GM12878 (cell line): ENCODE results near the gene ATP5F1D. TPM values are rescaled to one million over a fixed set of nuclear protein-coding genes. Genes with fewer than 3 reads are reported as not detected.
A peak's percentile ranks its signal among the peaks of the same experiment; 100 is the strongest.

Source experiments
- BACH1 ChIP-seq: fragments of 450-650 bp; IDR thresholded peaks from 2 replicates; pipeline ENCODE4 v1.6.1; 2017; ENCODE audit warnings: mild to moderate bottlenecking, borderline replicate concordance
- CHD4 ChIP-seq: fragments of 200-600 bp; sonication (generic); IDR thresholded peaks from 2 replicates; pipeline ENCODE4 v1.6.1; 2016; ENCODE audit warnings: mild to moderate bottlenecking
- DPF2 ChIP-seq: fragments of 450-650 bp; IDR thresholded peaks from 2 replicates; pipeline ENCODE4 v1.6.1; 2017; ENCODE audit warnings: mild to moderate bottlenecking
- E2F4 ChIP-seq: IDR thresholded peaks from 2 replicates; pipeline ENCODE4 v1.6.1; 2012; ENCODE audit warnings: low read depth, low read length, improper control_type of control experiment
- E4F1 ChIP-seq: fragments of 450-650 bp; IDR thresholded peaks from 2 replicates; pipeline ENCODE4 v1.6.1; 2018; ENCODE audit warnings: borderline replicate concordance, mild to moderate bottlenecking; ENCODE audit not compliant: partially characterized antibody
- ESRRA ChIP-seq: IDR thresholded peaks from 2 replicates; pipeline ENCODE4 v1.6.1; 2012; ENCODE audit warnings: mild to moderate bottlenecking, low read length, improper control_type of control experiment
- ETV6 ChIP-seq, 2 experiments: fragments of 450-650 bp in 1 of 2; IDR thresholded peaks in 1 of 2; conservative IDR thresholded peaks in 1 of 2; 2 replicates each; pipeline ENCODE4 v1.6.1; 2014; ENCODE audit warnings: antibody characterized with exemption in 1 of 2, borderline replicate concordance in 1 of 2, low read depth in 1 of 2, mild to moderate bottlenecking in 1 of 2, moderate library complexity in 1 of 2
- EZH2 ChIP-seq: IDR thresholded peaks from 2 replicates; pipeline ENCODE4 v1.6.1; 2012; ENCODE audit warnings: low read depth, mild to moderate bottlenecking, control low read depth, inconsistent platforms, low read length, borderline replicate concordance; ENCODE audit not compliant: control insufficient read depth
- HDAC2 ChIP-seq: fragments of 200-600 bp; sonication (generic); IDR thresholded peaks from 2 replicates; pipeline ENCODE4 v1.6.1; 2017
- HDGF ChIP-seq: fragments of 450-650 bp; IDR thresholded peaks from 2 replicates; pipeline ENCODE4 v1.6.1; 2016; ENCODE audit warnings: antibody characterized with exemption
- IRF3 ChIP-seq: fragments of 450-650 bp; IDR thresholded peaks from 2 replicates; pipeline ENCODE4 v1.6.1; 2014; ENCODE audit warnings: mild to moderate bottlenecking
- MLLT1 ChIP-seq: fragments of 450-650 bp; IDR thresholded peaks from 2 replicates; pipeline ENCODE4 v1.6.1; 2016; ENCODE audit warnings: mild to moderate bottlenecking
- MYC ChIP-seq: IDR thresholded peaks from 2 replicates; pipeline ENCODE4 v1.6.1; 2011; ENCODE audit warnings: mild to moderate bottlenecking, low read length, moderate library complexity, inconsistent platforms; ENCODE audit not compliant: insufficient read depth, insufficient replicate concordance, insufficient read length, severe bottlenecking
- POLR2AphosphoS2 ChIP-seq: IDR thresholded peaks from 2 replicates; pipeline ENCODE4 v1.6.1; 2011; ENCODE audit warnings: low read depth, mild to moderate bottlenecking, low read length, improper control_type of control experiment, moderate library complexity
- RBBP5 ChIP-seq: fragments of 200-600 bp; sonication (generic); conservative IDR thresholded peaks from 2 replicates; pipeline ENCODE4 v1.6.1; 2016
- REST ChIP-seq: IDR thresholded peaks from 2 replicates; pipeline ENCODE4 v1.6.1; 2012; ENCODE audit warnings: mild to moderate bottlenecking, low read depth, low read length
- TCF7 ChIP-seq: IDR thresholded peaks from 2 replicates; pipeline ENCODE4 v1.6.1; 2014; ENCODE audit warnings: antibody characterized with exemption, borderline replicate concordance
- ZBED1 ChIP-seq: IDR thresholded peaks from 2 replicates; pipeline ENCODE4 v1.6.1; 2016; ENCODE audit warnings: borderline replicate concordance
- ZNF274 ChIP-seq: IDR thresholded peaks from one replicate; pipeline ENCODE4 v1.8.0; 2011; ENCODE audit not compliant: insufficient read length, insufficient read depth
- ZSCAN29 ChIP-seq: fragments of 450-650 bp; IDR thresholded peaks from 2 replicates; pipeline ENCODE4 v1.6.1; 2017; ENCODE audit warnings: mild to moderate bottlenecking, moderate library complexity
- polyA plus RNA-seq, 11 experiments: library from polyadenylated mRNA; depleted of rRNA in 4 of 11; unstranded in 6 of 11; stranded (reverse) in 5 of 11; fragments of >200 nt; fragmentation: Nextera tagmentation in 4 of 11; fragmentation: Illumina TruSeq in 1 of 11; extraction: Ambion mirVana in 4 of 11; extraction: Trizol in 1 of 11; gene quantifications; 1 replicate in 1 of 11; 2 replicates in 10 of 11; pipeline versions ENCODE4 v1.2.1 to v1.2.3, GENCODE V29; 2011 to 2016; ENCODE audit warnings: inconsistent platforms in 2 of 11, missing spikeins in 2 of 11, low read depth in 1 of 11
- total RNA-seq, 4 experiments: library from RNA; depleted of rRNA in 3 of 4; stranded (reverse); fragments of >200 nt in 3 of 4; fragmentation: Illumina TruSeq in 1 of 4; extraction: Trizol in 1 of 4; gene quantifications; 2 replicates each; pipeline versions ENCODE4 v1.2.1 to v1.2.3, GENCODE V29; 2013 to 2021

The ATP5F1D gene
- total and polyA plus RNA-seq, 10 of the 15 experiments (the other 5 are each of a cell fraction or from before 2014, with no cell fraction given), result 7.2 to 357 (median 49.5) TPM

GRCh38 chr19:1243768-1244692 lies 2.5 kb downstream of the ATP5F1D start (continued):
- TF ChIP-seq ESRRA, result no peak
- TF ChIP-seq ZSCAN29, result no peak
- no peak for TF ChIP-seq MYC
- TF ChIP-seq RBBP5, result no peak
- TF ChIP-seq HDGF, result no peak
- no peak for TF ChIP-seq ZNF274
- TF ChIP-seq TCF7, result no peak
- TF ChIP-seq ZBED1, result no peak
- TF ChIP-seq CHD4, result no peak
- TF ChIP-seq REST, result no peak
- no peak for TF ChIP-seq IRF3
- 0 out of 2 replicates have a peak, but pooled peaks have one; percentile 28 for TF ChIP-seq POLR2AphosphoS2
- TF ChIP-seq BACH1, result no peak
- no peak for TF ChIP-seq HDAC2
- 0 out of 2 replicates have a peak, but pooled peaks have one; percentile 21 for TF ChIP-seq MLLT1
- TF ChIP-seq ETV6 (conservative IDR thresholded peaks at IDR 0.05 in 1 of 2, IDR thresholded peaks at IDR 0.05 in 1 of 2; ENCODE audit: borderline replicate concordance in 1 of 2, low read depth in 1 of 2), result no peak
- no peak for TF ChIP-seq EZH2
- no peak for TF ChIP-seq E4F1
- no peak; the same call in 1 of the 2 replicates for TF ChIP-seq DPF2
- TF ChIP-seq E2F4, result no peak
